GM10248 (cell line): Measurements from ENCODE around the gene OIT3.
"Not testable (repeated sequence)": the region's sequence is repeated elsewhere in the genome, so short reads cannot be mapped to it uniquely, and the experiment has no call there.

Source experiments
- CTCF ChIA-PET: fragments of 300-600 bp; sonication (Branson Sonifier 250); formaldehyde crosslinking; extraction: SDS; loops from one replicate; lab custom pipeline; 2021; ENCODE audit warnings: antibody characterized with exemption; lab: Yijun Ruan, JAX
- POLR2A ChIA-PET: fragments of 350-650 bp; sonication (Branson Sonifier 250); formaldehyde crosslinking; extraction: SDS; loops from one replicate; lab custom pipeline; 2020; ENCODE audit warnings: antibody characterized with exemption; lab: Yijun Ruan, JAX
- DNase-seq: peaks from one replicate; pipeline ENCODE4 v3.0.0; 2012; ENCODE audit errors: extremely low spot score
- CTCF ChIP-seq: IDR thresholded peaks from 2 replicates; pipeline ENCODE4 v1.5.1; 2012; ENCODE audit warnings: mild to moderate bottlenecking, low read depth; ENCODE audit errors: extremely low read depth, missing control alignments, control extremely low read depth

The OIT3 gene

GRCh38 chr10:72906446-72906845 lies 12.9 kb downstream of the OIT3 start:
- no peak for TF ChIP-seq CTCF
- ChIA-PET CTCF (interaction anchor here (1.1 to 1.2 kb wide), 2 partner anchors 19 to 58 kb away, joined by 3 to 4 read pairs; no protein-coding TSS in a partner anchor), POLR2A (no interaction called here)
- no peak for DNase-seq

- CTCF ChIA-PET, result interaction anchor here (1.3 kb wide), 1 partner anchor 13 kb away, joined by 3 read pairs; no protein-coding TSS in a partner anchor
- POLR2A ChIA-PET, result no interaction called here
- DNase-seq, result no peak
- no peak for TF ChIP-seq CTCF
Measured at GRCh38 chr10:72910705-72911104, 17.2 kb downstream of the OIT3 start.

- CTCF ChIA-PET, result no interaction called here
- no peak for DNase-seq
- TF ChIP-seq CTCF, result no peak
- POLR2A ChIA-PET, result no interaction called here
Measured at GRCh38 chr10:72911758-72912157, 18.2 kb downstream of the OIT3 start.

- DNase-seq, result no peak
- ChIA-PET POLR2A (no interaction called here), CTCF (no interaction called here)
- no peak for TF ChIP-seq CTCF
Measured at GRCh38 chr10:72912736-72913135, 19.2 kb downstream of the OIT3 start.

- ChIA-PET POLR2A (no interaction called here), CTCF (no interaction called here)
- no peak for DNase-seq
- no peak for TF ChIP-seq CTCF
Measured at GRCh38 chr10:72913287-72913686, 19.7 kb downstream of the OIT3 start.

- POLR2A ChIA-PET, DNase-seq, CTCF ChIA-PET: not testable (repeated sequence)
Measured at GRCh38 chr10:72917201-72917600, 23.7 kb downstream of the OIT3 start.

GRCh38 chr10:72917803-72918332 lies 24.3 kb downstream of the OIT3 start:
- POLR2A ChIA-PET, CTCF ChIA-PET, DNase-seq: not testable (repeated sequence)

- no peak for TF ChIP-seq CTCF
- no peak for DNase-seq
- ChIA-PET CTCF (no interaction called here), POLR2A (no interaction called here)
Measured at GRCh38 chr10:72918352-72918751, 24.8 kb downstream of the OIT3 start.

GRCh38 chr10:72921147-72921683 lies 27.7 kb downstream of the OIT3 start:
- POLR2A ChIA-PET, DNase-seq: not testable (repeated sequence)
- CTCF ChIA-PET, result interaction anchor here (1.4 to 2.0 kb wide), 2 partner anchors 14 to 33 kb away, joined by 3 to 6 read pairs; no protein-coding TSS in a partner anchor
